ENCODE results near the gene CSNK2A1. TPM values are rescaled to one million over a fixed set of nuclear protein-coding genes. Genes with fewer than 3 reads are reported as not detected.

CSNK2A1 gene
- total and polyA plus RNA-seq, 2 of the 8 experiments (the other 6 are each of a cell fraction or from before 2014, with no cell fraction given) = 117 to 260 TPM

- DNase-seq (ENCODE audit: low read depth in 1 of 2, low spot score in 2 of 2) = no peak
- Histone ChIP-seq H3K27ac (ENCODE audit: low read depth, low read length) (no peak overlapping the region), H3K18ac (ENCODE audit: extremely low read depth, low read length) (no peak overlapping the region), H3K36me3 (ENCODE audit: control insufficient read depth in 2 of 4, insufficient read depth in 4 of 4, low read length in 3 of 4) (peaks cover 12 to 47% (median 29%) of the 10 kb centered on the region in 4 experiments), H3K4me2 (ENCODE audit: insufficient read depth in 1 of 2, low read depth in 2 of 2, low read length in 2 of 2) (no peak overlapping the region), H3K4me3 (ENCODE audit: extremely low read depth in 1 of 4, insufficient read depth in 2 of 4, low read depth in 3 of 4, low read length in 4 of 4) (no peak overlapping the region), H3K4ac (replicated peaks; ENCODE audit: insufficient read length, low read depth, low read length) (no peak overlapping the region), H4K5ac (ENCODE audit: insufficient read length, low read depth, low read length) (no peak overlapping the region), H4K20me1 (replicated peaks in 1 of 2; ENCODE audit: control insufficient read depth in 1 of 2, insufficient read depth in 2 of 2, low read length in 2 of 2) (peaks cover 0 to 2% of the 10 kb centered on the region in 2 experiments), H3K79me2 (ENCODE audit: control insufficient read depth in 1 of 2, insufficient read depth in 2 of 2, low read length in 2 of 2) (no peaks in the 10 kb centered on the region), H2AFZ (ENCODE audit: low read length) (no peak overlapping the region), H3K56ac (replicated peaks; ENCODE audit: insufficient read length, low read depth, low read length) (no peak overlapping the region), H3K4me1 (replicated peaks in 1 of 4; ENCODE audit: control insufficient read depth in 3 of 4, insufficient read depth in 4 of 4, low read length in 3 of 4) (no peaks in the 10 kb centered on the region), H3K14ac (ENCODE audit: insufficient read length) (no peak overlapping the region), H3K9ac (replicated peaks in 1 of 4; ENCODE audit: extremely low read depth in 1 of 4, low read depth in 3 of 4, low read length in 3 of 4) (no peak overlapping the region), H3K23ac (ENCODE audit: insufficient read length) (no peak overlapping the region), H2BK15ac (ENCODE audit: low read length) (no peak overlapping the region), H2BK12ac (ENCODE audit: low read depth, low read length) (no peak overlapping the region), H3K27me3 (replicated peaks in 1 of 4; ENCODE audit: control insufficient read depth in 3 of 4, extremely low read depth in 1 of 4, insufficient read depth in 3 of 4, low read length in 3 of 4) (no peaks in the 10 kb centered on the region), H2BK5ac (ENCODE audit: low read depth, low read length) (no peak overlapping the region), H3K79me1 (ENCODE audit: low read depth, low read length) (no peaks in the 10 kb centered on the region), H2AK5ac (ENCODE audit: low read depth, low read length) (no peak overlapping the region), H2BK120ac (replicated peaks; ENCODE audit: low read depth, low read length) (no peak overlapping the region), H4K8ac (ENCODE audit: extremely low read depth, insufficient read depth, low read length) (no peak overlapping the region), H2BK20ac (ENCODE audit: low read length) (no peak overlapping the region), H4K91ac (replicated peaks; ENCODE audit: insufficient read length, low read length) (no peak overlapping the region), H3K23me2 (ENCODE audit: low read depth, low read length) (no peaks in the 10 kb centered on the region), H3K9me3 (ENCODE audit: insufficient read depth in 2 of 2, low read depth in 1 of 2, low read length in 1 of 2) (no peaks in the 10 kb centered on the region)
- peak; percentile 91 for FAIRE-seq
- POLR2A ChIA-PET (ENCODE audit: partially characterized antibody) = interaction anchor here (0.8 kb wide), 1 partner anchor 34 kb away, joined by 4 read pairs; no protein-coding TSS in a partner anchor
- CTCF ChIA-PET (ENCODE audit: partially characterized antibody) = interaction anchor here (0.8 to 5.3 kb wide), 15 partner anchors 8 to 258 kb away, joined by 3 to 36 read pairs (median 5); no protein-coding TSS in a partner anchor
- TF ChIP-seq CTCF (IDR thresholded peaks at IDR 0.05; ENCODE audit: control extremely low read depth in 1 of 3, insufficient read depth in 1 of 3, low read depth in 1 of 3, low read length in 3 of 3) (peak in 2 of 3 experiments; percentile 43 to 51; a peak in 2 of 4 replicates), RAD21 (IDR thresholded peaks at IDR 0.05 in 1 of 2, conservative IDR thresholded peaks at IDR 0.05 in 1 of 2; ENCODE audit: low read depth in 2 of 2, low read length in 2 of 2) (peak; percentile 50 to 60), RBBP5 (IDR thresholded peaks at IDR 0.05; ENCODE audit: borderline replicate concordance, low read depth, low read length) (no peak)
- WGBS, 2 experiments (ENCODE audit: extremely low coverage in 1 of 2, insufficient coverage in 1 of 2, insufficient read length in 1 of 2, insufficient replicate concordance in 2 of 2, low coverage in 1 of 2, low lambda C conversion rate in 2 of 2, missing lambda C conversion rate in 1 of 2) = 94% methylated on average over 3 of the region's 3 CpGs; no CpG with 5 or more reads in 1 of the 2 experiments
Observed at GRCh38 chr20:478949-479429, 64.6 kb downstream of the CSNK2A1 start.

Data from H1 (cell line).